Stimulated activated CD8-positive, alpha-beta memory T cell treated with anti-CD3 and anti-CD28 coated beads, Interleukin-4, amount 100 ng/mL, for 48 hours (primary cell): ENCODE results near the gene FRMD3.
"Not testable (repeated sequence)": the region's sequence is repeated elsewhere in the genome, so short reads cannot be mapped to it uniquely, and the experiment has no call there.

Source experiments
- DNase-seq: peaks from one replicate; pipeline ENCODE4 v3.0.0-alpha.2; 2020

The FRMD3 gene

DNA sequence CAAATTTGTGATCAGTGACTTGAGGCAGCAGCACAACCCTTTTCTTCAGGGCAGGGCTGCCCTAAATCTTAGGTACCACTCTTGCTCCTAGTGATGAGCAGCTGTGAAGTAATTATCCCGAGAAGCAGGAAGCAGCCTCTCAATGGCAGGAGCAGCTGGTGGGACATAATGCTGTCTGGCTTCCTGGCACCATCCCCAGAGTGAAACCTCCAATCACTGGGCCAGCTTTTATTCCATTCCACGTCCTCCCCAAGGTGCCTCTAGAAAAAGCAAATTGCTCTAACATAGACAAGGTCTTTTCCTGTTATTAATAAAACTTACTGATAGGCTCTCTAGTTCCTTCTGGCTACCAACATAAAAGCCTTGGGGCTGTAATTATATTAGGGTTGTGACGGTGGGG is 154.0 kb downstream of the FRMD3 start:
- DNase-seq, result no peak

DNA sequence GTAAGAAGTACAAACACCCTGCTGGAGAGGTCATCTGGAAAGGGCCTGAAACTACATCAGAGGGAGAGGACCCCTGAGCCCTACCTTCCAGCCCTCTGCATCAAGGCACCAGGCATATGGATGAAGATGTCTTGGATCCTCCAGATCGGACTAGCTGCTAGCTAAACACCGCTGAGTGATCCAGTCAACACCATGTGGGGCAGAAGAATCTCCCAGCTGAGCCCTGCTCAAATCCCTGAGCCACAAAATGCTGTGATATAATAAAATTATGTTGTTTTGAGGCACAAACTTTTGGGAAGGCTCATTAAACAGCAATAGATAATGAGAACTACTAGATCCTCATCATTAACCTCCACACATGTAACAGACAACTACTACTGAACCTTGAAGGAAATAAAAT is 155.2 kb downstream of the FRMD3 start:
- no peak for DNase-seq

DNA sequence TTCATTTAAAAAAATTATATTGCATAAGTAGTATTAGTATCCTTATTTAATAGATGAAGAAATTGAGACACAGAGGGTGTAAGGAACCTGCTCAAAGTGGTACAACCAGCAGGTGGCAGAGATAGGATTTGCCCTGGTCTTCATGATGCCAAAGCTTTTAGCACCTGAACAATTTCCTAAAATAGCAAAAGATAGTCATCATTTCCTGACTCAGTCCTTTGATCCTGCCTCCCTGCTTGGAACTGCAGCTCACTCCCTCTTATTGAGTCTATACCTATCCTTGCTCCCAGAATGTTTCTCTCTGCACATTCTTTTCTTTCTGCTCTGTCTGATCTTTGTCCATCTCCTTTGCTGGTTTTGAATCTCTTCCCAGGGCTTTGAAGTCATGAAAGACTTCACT is 155.8 kb downstream of the FRMD3 start:
- DNase-seq, result no peak

DNA sequence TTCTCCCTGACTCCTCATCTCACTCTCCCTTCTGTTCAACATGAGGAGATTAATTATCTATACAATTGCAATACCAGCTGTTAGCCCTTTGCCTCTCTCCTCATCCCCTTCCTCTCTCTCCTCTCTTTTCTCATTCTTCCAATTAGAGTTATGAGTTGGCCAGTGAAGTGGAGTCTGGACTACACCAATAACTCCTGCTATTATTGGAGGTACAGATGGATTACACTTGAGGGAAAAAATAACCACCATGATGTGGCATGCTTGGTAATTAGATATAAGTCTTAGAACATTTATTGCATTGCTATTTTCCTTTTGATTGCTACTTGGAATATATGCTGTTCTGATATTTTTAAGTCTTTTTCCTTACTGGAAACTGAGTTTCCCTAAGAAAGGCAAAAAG is 159.2 kb downstream of the FRMD3 start:
- no peak for DNase-seq

DNA sequence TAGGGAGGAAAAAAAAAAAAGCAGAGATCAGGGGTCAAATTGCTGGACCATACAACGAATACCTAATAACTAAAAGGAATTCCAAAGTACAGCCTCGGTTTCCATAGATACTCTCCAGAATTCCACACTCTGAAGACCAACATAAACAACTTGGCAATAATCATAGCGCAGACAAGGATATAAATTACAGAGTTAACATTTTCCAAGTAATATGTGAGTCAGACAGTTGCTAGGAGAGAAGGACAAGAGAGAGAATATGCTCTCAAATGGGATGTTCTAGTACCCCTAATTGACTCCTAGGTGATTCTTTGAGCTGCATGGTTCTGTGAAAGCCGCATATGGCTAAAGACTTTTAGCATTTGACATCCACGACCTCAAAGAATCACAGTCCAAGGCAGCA is 165.2 kb downstream of the FRMD3 start:
- no peak for DNase-seq

DNA sequence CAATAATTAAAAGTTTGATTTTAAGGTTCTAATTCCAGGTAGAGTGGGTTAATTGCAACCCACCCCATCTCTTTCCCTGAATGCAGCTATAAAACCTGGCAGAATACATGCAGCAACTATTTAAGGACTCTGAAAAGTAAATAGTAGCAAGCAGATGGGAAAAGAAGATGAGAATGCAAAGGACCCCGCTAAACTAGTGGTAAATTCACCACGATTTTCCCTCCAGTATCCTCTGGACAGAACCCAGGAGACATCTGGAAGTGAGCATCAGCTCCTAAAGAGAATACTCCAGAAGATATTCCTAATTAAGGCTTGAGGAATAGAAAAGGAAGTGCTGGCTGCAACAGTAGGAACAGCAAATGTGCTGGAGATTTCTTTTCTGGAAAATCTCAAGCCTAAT is 170.9 kb downstream of the FRMD3 start:
- no peak for DNase-seq

DNA sequence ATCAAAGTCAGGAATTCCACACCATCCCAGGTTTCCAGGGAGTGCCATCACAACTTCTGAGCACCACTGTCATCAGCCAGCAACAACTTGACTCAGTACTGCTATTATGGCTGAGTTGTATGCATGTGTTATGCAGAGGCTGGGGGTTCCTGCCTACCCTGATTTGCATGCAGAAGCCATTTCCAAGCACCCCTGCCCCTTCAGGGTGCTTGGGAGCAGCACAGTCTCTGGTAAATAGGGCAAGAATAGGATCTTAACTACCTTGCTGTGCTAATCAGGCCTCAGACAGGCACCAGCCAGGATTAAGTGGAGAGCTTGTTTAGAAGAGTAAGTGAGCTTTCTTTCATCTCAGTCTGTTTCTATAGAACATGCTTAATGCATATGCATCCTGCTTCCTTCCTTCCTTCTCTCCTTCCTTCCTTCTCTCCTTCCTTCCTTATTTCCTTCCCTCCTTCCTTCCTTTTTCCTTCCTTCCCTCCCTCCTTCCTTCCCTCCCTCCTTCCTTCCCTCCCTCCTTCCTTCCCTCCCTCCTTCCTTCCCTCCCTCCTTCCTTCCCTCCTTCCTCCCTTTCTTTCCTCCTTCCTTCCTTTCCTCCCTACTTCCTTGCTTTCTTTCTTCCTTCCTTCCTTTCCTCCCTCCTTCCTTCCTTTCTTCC is 175.7 kb downstream of the FRMD3 start:
- no peak for DNase-seq

DNA sequence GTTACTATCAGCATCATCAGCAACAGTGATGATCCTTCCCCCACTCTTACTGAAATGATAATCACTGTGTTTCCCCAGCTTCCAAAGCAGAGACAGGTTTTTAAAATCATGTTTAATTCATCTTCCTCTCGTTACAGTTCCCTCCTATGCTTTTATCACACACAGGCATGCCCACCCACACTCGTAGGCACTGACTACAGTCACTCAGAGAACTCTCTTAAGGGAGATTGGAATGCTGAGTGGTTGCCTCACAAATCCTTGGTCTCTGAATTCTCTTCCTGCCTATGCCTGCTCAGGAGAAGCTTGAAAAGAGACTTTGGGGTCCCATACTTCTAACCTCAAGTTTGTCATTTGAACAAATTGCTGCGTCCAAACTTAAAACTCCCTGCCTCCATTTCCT is 179.2 kb downstream of the FRMD3 start:
- DNase-seq, result no peak

DNA sequence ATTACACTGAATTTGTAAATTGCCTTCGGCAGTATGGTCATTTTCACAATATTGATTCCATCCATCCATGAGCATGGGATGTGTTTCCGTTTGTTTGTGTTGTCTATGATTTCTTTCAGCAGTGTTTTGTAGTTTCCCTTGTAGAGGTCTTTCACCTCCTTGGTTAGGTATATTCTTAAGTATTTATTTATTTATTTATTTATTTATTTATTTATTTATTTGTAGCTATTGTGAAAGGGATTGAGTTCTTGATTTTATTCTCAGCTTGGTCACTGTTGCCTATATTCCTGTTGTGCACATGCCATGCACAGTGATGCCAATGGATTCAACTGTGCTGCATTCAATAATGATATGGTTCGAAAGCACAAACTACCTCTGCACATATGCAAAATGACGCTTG is 179.7 kb downstream of the FRMD3 start:
- not testable (repeated sequence) for DNase-seq

DNA sequence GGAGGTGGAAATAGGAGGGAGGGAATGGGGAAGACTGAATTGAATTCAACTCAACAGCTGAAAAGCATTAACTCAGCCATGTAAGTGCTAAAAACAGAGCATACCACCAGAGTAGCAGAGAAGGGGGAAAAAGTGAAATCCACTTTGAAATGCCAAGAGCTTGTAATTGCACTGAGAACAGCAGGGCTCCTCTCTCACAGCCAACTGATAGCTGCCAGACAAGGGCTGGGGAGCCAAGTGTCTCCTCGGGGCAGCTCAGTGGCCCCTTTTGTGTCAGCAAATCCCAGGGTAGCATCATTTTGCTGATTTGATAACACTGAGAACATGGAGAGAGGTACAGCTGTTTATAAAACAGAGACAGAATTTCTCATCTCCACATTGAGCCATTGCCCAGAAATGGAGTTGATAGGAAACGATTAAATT is 182.5 kb downstream of the FRMD3 start:
- no peak for DNase-seq

DNA sequence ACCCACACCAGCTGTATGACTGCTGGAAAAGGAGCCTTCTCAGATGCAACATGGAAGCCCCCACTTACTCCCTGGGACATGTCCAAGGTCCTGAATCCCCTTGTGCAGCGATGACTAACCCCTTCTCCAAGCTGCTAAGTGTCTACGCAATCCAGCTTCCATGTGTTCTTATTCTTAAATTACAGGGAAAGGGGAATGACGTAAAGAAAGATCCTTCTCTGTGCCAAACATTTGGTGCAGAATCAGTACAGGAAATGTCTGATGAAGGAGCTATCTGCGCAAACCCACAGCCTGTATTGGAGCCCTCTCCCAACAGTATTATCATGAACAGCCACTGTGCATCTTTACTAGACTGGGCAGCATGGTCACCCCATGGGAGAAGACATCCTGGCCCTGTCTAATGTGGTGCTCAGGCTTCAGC is 183.2 kb downstream of the FRMD3 start:
- DNase-seq, result no peak

DNA sequence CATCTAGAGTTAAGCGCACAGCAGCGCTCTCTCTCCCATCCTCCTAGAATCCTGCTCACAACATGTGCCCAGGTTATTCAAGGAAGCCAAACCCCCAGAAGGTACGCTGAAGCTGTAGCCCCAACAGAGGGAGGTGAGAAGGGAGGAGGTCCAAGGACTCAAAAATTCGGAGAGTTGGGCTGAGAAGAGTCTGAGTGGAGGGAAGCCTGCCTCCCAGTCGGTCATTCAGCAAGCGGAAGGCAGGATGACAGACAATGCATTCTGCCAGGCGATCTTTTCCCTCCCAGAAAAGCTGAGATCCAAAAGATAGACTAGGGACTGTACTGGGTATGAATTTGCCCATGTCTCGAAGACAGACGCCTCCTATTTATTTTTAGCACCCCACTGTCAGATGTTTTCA is 189.2 kb downstream of the FRMD3 start:
- no peak for DNase-seq

DNA sequence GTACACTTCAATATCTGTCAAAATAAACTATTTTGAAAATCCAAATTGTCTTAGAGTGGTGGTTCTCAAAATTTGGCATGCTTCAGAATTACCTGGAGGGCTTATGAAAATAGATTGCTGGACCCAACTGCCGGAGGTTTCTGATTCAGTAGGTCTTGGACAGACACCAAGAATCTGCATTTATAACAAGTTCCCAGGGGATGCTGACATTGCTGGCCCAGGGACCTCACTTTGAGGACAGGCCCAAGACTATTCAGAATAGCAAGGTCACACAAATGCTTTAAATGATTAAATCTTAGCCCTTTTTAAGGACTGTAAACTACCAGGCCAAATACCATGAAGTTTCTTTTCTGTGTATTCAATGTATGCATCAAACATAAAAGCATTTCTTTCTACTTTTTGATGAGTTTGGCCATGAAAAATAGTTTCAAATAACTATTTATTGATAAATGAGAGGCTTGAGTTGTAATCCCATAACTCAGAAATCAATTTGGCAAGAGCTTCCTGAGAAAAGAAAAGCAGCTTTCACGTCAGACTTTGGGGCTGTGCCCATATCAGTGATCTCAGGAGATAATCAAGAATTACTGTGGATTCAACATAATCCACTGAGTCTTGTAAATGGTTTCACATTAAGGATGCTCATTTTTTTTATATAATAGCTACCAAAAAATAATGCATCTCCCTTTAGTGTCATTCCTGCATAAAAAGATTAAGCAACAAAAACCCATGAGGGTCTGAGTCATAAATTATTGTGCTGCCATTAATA is 191.4 kb downstream of the FRMD3 start:
- no peak for DNase-seq

DNA sequence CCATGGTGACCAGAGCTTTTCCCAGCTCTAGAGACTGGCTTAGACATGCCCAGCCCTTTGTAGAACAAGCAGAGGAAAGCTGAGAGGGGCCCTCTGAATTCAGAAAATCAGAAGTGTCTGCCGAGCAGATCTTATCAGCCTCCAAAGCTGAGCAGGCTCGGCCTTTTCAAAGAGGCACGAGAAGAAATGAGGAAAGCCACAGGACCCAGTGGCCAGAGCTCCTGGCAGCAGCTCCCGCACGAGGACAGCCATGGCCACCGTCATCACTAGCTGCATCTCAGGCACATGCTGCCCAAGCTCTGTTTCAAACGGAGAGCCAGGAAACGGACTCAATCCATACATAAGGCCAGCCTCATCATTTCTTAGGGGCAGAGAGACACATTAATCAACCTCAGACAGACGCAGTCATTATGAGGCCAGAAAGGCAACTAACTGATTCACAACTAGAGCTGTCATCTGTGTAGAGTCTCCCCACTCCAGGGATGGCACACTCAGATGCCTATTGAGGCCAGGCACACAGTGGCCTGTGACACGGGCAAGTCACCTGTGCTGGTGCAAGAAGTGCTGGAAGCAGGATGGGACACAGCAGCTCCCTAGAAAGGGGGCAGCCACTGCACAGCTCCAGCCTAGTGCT is 194.7 kb downstream of the FRMD3 start:
- DNase-seq, result no peak

DNA sequence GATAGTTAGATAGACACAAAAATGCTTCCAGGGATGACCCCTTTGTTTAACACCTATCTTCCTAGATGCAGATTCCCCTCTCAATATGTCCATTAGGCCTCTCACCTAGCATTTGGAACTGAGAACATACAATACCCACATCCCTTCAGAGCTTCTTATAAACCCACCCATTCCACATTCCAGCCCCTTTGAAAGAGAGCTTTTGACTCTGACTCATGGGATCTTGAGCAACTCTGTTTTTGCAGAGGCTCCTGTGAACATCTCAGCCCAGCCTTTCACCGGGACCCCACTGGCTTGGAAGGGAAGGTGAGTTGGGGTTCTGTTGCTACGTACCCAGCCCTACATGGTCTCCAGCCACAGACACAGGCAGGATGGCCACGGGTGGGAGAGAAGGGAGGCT is 195.5 kb downstream of the FRMD3 start:
- no peak for DNase-seq

DNA sequence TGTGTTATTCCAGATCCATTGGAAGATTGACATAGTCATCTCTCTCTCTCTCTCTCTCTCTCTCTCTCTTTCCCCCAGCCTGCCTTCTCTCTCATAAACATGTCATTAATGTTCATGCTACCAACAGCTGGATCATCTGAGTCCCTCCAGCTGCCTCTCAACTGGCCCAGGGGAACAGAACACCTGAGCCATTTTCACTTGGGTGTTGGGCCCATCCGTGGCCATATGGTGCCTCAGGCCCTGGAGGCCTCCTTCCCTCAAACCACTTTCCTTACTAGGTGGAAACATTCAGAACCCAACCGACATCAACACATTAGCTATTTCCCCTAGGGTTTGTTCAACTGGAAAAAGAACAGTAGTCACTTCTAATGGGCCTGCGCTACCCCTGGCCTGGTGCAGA is 196.2 kb downstream of the FRMD3 start:
- no peak for DNase-seq

DNA sequence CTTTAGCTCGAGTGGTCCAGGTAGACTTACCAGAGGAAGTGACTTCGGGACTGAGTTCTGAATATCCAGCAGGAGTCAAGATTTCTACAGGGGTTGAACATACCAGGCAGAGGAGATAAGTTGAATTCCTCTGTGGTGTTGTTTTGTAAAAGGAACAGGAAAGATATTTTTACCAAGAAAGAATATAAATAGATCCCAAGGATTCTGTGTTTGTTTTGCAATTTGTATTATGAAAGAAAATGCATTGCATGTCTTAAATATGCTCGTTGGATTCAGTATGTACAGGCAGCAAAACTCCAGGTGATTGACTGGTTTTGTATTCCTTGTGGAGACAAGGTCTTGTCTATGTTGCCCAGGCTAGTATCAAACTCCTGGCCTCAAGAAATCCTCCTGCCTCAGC is 197.8 kb downstream of the FRMD3 start:
- DNase-seq, result no peak

DNA sequence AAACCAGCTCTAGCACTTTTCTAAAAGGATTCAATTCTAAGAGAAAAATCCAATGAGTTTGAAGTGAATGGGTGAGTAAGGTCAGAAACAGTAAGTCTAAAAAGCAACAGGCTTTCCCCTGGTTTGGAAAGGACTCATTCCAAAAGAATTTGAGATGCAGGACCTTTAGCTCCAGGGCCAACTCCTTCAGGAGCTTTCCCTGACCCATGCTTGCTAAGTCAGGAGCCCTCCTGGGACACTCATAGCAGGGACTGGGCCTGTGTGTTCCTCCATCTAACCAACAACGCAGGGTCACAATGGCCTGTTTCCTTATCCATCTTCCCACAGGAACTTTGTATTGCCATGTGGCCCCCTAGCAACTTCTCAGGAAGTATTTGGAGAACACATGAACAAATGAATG is 198.8 kb downstream of the FRMD3 start:
- no peak for DNase-seq

DNA sequence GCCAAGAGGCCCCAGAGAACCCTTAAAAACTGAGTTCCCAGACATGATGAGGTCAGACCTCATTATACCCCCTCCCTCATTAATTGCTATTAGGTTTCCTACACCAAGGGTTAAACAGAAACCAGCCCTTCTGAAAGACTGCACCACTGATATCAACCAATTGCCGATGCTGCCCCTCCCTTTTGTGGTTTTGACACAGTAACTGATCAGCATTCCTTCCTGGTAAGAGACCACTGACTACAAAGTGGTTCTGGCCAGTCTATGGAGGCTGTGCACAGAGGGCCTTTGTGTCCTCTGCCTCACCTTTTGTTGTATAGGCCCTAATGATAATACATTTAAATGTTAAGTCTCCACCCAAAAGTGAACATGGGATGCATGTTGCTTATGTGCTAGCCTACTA is 201.5 kb downstream of the FRMD3 start:
- DNase-seq, result no peak

DNA sequence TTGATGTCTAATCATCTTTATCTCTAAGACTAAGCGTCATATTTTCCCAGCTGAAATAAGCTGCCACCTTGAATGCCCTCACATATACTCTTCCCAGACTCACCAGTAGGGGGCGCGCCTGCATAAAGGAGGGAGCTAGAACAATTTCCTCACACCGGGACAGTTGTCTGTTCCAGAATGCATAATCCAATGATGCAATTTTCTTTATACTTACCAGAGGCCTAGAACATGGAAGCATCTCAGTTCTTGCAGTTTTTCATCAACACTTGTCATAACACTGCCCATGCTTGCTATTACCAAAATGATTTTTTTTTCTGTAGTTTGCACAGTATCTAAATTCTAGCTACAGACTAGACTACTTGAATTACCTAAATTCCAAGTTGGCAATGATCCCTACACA is 203.9 kb downstream of the FRMD3 start:
- DNase-seq, result peak; percentile 90

DNA sequence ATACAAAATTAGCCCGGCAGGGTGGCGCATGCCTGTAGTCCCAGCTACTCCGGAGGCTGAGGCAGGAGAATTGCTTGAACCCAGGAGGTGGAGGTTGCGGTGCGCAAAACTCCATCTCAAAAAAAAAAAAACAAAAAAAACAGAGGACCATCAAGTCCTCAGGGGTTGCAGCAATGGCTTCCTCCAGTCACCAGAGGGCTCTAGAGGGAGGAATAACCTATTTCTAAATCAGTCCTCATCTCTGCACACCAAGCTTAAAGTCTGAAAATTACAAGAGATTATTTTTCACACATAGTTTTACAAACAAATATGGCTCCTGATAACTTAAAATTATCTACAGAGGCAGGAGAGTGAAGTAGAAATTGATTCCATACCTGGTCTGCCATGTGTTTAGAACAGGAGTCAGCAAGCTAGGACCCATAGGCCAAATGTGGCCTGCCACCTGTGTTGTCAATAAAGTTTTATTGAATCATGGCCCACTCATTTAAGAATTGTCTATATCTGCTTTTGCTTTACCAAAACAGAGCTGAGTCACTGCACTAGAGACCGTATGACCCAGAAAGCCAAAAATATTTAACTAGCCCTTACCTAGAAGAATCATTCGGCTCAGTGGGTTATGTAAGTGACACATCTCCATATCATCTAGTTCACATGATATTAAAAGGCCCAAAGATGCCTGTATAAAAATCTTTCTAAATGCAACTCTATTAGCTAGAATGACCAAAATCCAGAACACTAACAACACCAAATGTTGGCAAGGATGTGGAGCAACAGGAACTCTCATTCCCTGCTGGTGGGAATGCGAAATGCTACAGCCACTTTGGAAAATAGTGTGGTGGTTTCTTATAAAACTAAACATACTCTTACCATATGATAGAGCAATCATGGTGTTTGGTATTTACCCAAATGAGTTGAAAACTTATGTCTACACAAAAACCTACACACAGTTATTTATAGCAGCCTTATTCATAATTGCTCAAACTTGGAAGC is 207.7 kb downstream of the FRMD3 start:
- no peak for DNase-seq

DNA sequence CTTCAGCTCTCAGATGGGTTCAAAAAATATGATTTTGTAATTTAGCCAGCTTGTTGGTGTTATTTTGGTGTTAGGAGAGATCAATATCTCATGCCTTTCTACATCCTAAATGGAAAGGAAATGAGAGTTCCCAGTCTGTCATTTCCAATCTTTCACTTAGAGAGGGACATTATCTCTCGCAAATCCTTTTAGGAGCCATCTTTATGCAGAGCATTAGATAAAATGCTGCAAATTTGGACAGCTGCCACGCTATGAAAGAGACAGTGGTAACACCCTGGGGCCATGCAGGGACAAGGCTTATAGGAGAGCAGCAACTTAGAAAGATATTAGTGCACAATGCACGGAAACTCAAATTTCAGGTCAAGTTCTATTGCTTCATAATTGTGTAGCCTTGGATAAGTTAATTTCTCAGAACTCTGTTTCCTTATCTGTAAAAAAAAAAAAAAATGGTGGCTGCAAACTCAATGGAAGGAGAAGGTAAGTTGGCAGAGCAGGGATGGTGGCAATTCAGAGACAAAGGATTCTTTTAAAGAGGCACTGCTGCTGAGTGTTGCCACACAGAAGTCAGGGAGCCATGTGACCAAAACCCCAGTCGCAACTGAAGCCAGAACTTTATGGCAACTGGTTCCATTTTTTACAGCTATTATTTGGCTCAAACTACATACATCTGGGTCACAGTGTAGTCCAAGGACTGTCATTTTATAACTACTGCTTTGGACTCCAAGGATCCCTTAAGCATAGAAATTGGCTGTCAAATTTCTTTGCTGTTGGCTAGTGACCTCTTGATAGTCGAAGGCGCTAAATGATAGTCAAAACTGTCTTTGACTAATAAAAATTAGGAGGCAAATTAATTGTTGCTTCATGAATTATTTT is 210.2 kb downstream of the FRMD3 start:
- DNase-seq, result no peak
